Hepatocyte (in vitro differentiated cells): ENCODE measurements around the gene GRID1. TPM values are rescaled to one million over a fixed set of nuclear protein-coding genes. Genes with fewer than 3 reads are reported as not detected.

ENCODE experiments used
- DNase-seq: peaks from one replicate; pipeline ENCODE4 v3.0.0-alpha.2; 2016; ENCODE audit warnings: low spot score
- H2AFZ ChIP-seq: fragments of 200-600 bp; sonication (generic); 2 replicates; pipeline ENCODE4 v1.6.0; 2016; ENCODE audit warnings: antibody characterized with exemption, mild to moderate bottlenecking
- H3K27ac ChIP-seq: fragments of 200-600 bp; sonication (generic); 2 replicates; pipeline ENCODE4 v1.5.1; 2016; ENCODE audit warnings: mild to moderate bottlenecking
- H3K27me3 ChIP-seq: fragments of 200-600 bp; sonication (generic); 2 replicates; pipeline ENCODE4 v1.6.1; 2016
- H3K36me3 ChIP-seq: fragments of 200-600 bp; sonication (generic); replicated peaks from 2 replicates; pipeline ENCODE4 v1.5.1; 2016; ENCODE audit warnings: low read depth; ENCODE audit not compliant: insufficient read depth
- H3K4me1 ChIP-seq: fragments of 200-600 bp; sonication (generic); 2 replicates; pipeline ENCODE4 v1.5.1; 2016; ENCODE audit warnings: mild to moderate bottlenecking, moderate library complexity; ENCODE audit not compliant: insufficient read depth
- H3K4me2 ChIP-seq: fragments of 200-600 bp; sonication (generic); 2 replicates; pipeline ENCODE4 v1.6.0; 2016
- H3K4me3 ChIP-seq: fragments of 200-600 bp; sonication (generic); 2 replicates; pipeline ENCODE4 v1.5.1; 2016; ENCODE audit warnings: mild to moderate bottlenecking
- H3K79me2 ChIP-seq: fragments of 200-600 bp; sonication (generic); 2 replicates; pipeline ENCODE4 v1.6.0; 2017; ENCODE audit warnings: mild to moderate bottlenecking
- H3K9me2 ChIP-seq: fragments of 200-600 bp; sonication (generic); replicated peaks from 2 replicates; pipeline ENCODE4 v1.6.0; 2017; ENCODE audit warnings: mild to moderate bottlenecking; ENCODE audit not compliant: insufficient read depth
- H3K9me3 ChIP-seq: fragments of 200-600 bp; sonication (generic); 2 replicates; pipeline ENCODE4 v1.5.1; 2016; ENCODE audit warnings: low read depth, mild to moderate bottlenecking
- H4K20me1 ChIP-seq: fragments of 200-600 bp; sonication (generic); 2 replicates; pipeline ENCODE4 v1.6.0; 2016; ENCODE audit warnings: mild to moderate bottlenecking; ENCODE audit not compliant: insufficient read depth, poor library complexity, severe bottlenecking
- EZH2 ChIP-seq: fragments of 200-600 bp; sonication (generic); IDR thresholded peaks from 2 replicates; pipeline ENCODE4 v1.6.1; 2016; ENCODE audit warnings: antibody characterized with exemption, mild to moderate bottlenecking, borderline replicate concordance
- EZH2phosphoT487 ChIP-seq: fragments of 200-600 bp; sonication (generic); IDR thresholded peaks from one replicate; pipeline ENCODE4 v1.6.1; 2018; ENCODE audit warnings: antibody characterized with exemption, mild to moderate bottlenecking, low read depth, moderate library complexity; ENCODE audit not compliant: unreplicated experiment, severe bottlenecking
- WGBS: methylation state at CpG from one replicate; pipeline ENCODE4 v1.1.6; 2016; ENCODE audit warnings: low lambda C conversion rate; ENCODE audit errors: missing lambda C conversion rate; 5-methylcytosine and 5-hydroxymethylcytosine counted together
- polyA plus RNA-seq: library from polyadenylated mRNA; unstranded; fragments of >200 nt; fragmentation: Nextera tagmentation; extraction: Ambion mirVana; gene quantifications from 2 replicates; pipeline ENCODE4 v1.2.1, GENCODE V29; 2016
- total RNA-seq: library from RNA; depleted of rRNA; stranded (reverse); fragments of >200 nt; gene quantifications from 2 replicates; pipeline ENCODE4 v1.2.3, GENCODE V29; 2014
- TF ChIP-seq, protein P1 (sequence below): fragments of 200-600 bp; sonication (generic); IDR thresholded peaks from 2 replicates; pipeline ENCODE4 v1.5.1; 2016; ENCODE audit warnings: antibody characterized with exemption, mild to moderate bottlenecking; ENCODE audit not compliant: poor library complexity

GRID1 gene
- total and polyA plus RNA-seq, 2 experiments from 2014 or later = 0.07 to 0.37 TPM

GRCh38 chr10:85961479-85962067 lies 405.0 kb downstream of the GRID1 start:
- WGBS = 90% methylated on average over 1 of the region's 1 CpG
- Histone ChIP-seq H3K4me1 (no peaks in the 10 kb centered on the region), H3K36me3 (no peaks in the 10 kb centered on the region), H3K79me2 (no peaks in the 10 kb centered on the region), H3K27ac (no peak overlapping the region), H3K4me3 (no peak overlapping the region), H3K27me3 (peaks cover 3% of the 10 kb centered on the region), H3K4me2 (no peak overlapping the region), H4K20me1 (no peaks in the 10 kb centered on the region), H3K9me3 (no peaks in the 10 kb centered on the region), H2AFZ (no peak overlapping the region), H3K9me2 (no peaks in the 10 kb centered on the region)
- TF ChIP-seq EZH2phosphoT487 (no peak), EZH2 (no peak)
- TF ChIP-seq, protein P1, sequence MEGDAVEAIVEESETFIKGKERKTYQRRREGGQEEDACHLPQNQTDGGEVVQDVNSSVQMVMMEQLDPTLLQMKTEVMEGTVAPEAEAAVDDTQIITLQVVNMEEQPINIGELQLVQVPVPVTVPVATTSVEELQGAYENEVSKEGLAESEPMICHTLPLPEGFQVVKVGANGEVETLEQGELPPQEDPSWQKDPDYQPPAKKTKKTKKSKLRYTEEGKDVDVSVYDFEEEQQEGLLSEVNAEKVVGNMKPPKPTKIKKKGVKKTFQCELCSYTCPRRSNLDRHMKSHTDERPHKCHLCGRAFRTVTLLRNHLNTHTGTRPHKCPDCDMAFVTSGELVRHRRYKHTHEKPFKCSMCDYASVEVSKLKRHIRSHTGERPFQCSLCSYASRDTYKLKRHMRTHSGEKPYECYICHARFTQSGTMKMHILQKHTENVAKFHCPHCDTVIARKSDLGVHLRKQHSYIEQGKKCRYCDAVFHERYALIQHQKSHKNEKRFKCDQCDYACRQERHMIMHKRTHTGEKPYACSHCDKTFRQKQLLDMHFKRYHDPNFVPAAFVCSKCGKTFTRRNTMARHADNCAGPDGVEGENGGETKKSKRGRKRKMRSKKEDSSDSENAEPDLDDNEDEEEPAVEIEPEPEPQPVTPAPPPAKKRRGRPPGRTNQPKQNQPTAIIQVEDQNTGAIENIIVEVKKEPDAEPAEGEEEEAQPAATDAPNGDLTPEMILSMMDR = no peak
- DNase-seq = no peak

DNA sequence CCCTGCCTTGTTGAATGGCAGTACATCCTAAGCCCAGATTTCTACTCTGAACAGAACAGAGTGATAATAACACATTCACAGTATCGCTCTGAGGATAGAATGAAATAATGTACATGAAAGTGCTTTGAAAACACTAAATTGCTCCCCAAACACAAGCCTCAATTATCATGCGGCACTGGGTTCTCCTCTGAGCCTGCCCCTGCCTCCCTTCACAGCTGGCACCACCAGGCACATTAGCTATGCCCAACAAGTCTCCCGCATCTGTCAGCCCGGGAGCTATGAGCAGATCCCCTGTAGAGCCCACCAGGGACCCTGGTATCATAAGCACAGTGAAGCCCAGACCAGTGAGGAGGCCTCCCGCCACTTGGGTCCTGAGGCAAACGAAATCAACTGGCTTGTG lies 405.5 kb downstream of the GRID1 start:
- H3K4me2 ChIP-seq = no peak overlapping the region
- no peaks in the 10 kb centered on the region for H3K4me1 ChIP-seq
- H3K9me2 ChIP-seq = no peaks in the 10 kb centered on the region
- TF ChIP-seq EZH2 (no peak), EZH2phosphoT487 (no peak)
- TF ChIP-seq, protein P1 = no peak
- peaks cover 3% of the 10 kb centered on the region for H3K27me3 ChIP-seq
- no peaks in the 10 kb centered on the region for H3K36me3 ChIP-seq
- H3K79me2 ChIP-seq = no peaks in the 10 kb centered on the region
- H3K9me3 ChIP-seq = no peaks in the 10 kb centered on the region
- no peaks in the 10 kb centered on the region for H4K20me1 ChIP-seq
- DNase-seq = no peak
- H3K27ac ChIP-seq = no peak overlapping the region
- no peak overlapping the region for H2AFZ ChIP-seq
- no peak overlapping the region for H3K4me3 ChIP-seq
- 97% methylated on average over 6 of the region's 6 CpGs for WGBS

- Histone ChIP-seq H3K4me3 (no peak overlapping the region), H3K27ac (no peak overlapping the region), H3K79me2 (no peaks in the 10 kb centered on the region), H3K36me3 (no peaks in the 10 kb centered on the region), H4K20me1 (no peaks in the 10 kb centered on the region), H3K27me3 (peaks cover 3% of the 10 kb centered on the region), H3K4me1 (no peaks in the 10 kb centered on the region), H3K9me3 (no peaks in the 10 kb centered on the region), H2AFZ (no peak overlapping the region), H3K9me2 (no peaks in the 10 kb centered on the region), H3K4me2 (no peak overlapping the region)
- 62% methylated on average over 3 of the region's 3 CpGs for WGBS
- DNase-seq = no peak
- TF ChIP-seq EZH2 = no peak
These were observed 407.4 kb downstream of the GRID1 start for GRCh38 chr10:85959239-85959638.

- DNase-seq = no peak
- H3K27me3 ChIP-seq = no peaks in the 10 kb centered on the region
- H3K9me2 ChIP-seq = no peaks in the 10 kb centered on the region
- no peak overlapping the region for H3K4me2 ChIP-seq
- 83% methylated on average over 2 of the region's 2 CpGs for WGBS
- no peaks in the 10 kb centered on the region for H4K20me1 ChIP-seq
- no peaks in the 10 kb centered on the region for H3K36me3 ChIP-seq
- TF ChIP-seq EZH2phosphoT487 (no peak), EZH2 (no peak)
- TF ChIP-seq, protein P1 = no peak
- H3K4me3 ChIP-seq = no peak overlapping the region
- no peaks in the 10 kb centered on the region for H3K9me3 ChIP-seq
- no peaks in the 10 kb centered on the region for H3K79me2 ChIP-seq
- H2AFZ ChIP-seq = no peak overlapping the region
- no peak overlapping the region for H3K27ac ChIP-seq
- H3K4me1 ChIP-seq = no peaks in the 10 kb centered on the region
These were observed 415.7 kb downstream of the GRID1 start for GRCh38 chr10:85950921-85951320.
